ENCODE results near the gene NR1D2.
"Not testable (repeated sequence)": the region's sequence is repeated elsewhere in the genome, so short reads cannot be mapped to it uniquely, and the experiment has no call there.

NR1D2 gene

DNA sequence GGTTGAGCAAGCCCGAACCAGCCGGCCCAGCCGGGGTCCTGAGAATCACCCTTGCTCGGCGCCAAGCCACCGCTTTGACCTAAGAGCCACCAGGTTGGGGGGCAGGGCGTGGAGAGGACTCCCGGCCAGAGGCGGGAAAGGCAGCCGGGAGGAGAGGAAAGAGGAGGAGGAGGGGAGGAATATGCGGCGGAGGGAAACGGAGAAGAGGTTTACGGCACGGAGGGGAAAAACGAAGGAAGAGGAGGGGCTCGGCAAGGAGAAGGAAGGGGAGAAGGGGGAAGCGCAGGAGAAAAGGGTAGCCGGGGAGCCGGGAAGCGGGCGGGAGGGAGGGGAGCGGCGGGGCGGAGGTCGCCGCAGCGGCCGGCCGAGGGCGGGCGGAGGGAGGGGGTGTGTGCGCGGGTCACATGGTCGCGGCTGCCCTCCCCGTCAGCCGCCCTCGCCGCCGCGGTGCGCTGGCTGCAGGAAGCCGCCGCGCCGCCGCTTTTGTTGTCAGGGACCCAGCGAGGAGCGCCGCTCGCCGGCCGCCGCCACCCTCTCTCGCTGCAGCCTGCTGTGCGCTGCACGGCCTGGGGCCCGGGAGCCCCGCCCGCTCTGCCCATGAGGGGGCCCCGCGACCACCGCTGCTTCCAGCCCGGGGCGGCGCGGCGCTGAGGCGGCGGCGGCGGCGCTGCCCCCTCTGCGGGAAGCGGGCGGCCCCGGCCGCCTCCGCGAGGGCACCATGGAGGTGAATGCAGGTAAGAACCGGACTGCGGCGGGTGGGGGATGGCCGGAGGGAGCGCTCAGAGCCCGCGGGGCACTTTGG lies at the start of gene NR1D2:
NR1D2 (plus strand) TSS at position 426 of the 802 bp plus-strand sequence; CDS start at position 719, 293 bp downstream.
- FAIRE-seq (no peak), DNase-seq (ENCODE audit: low spot score) (peak; percentile 66)

GRCh38 chr3:23900744-23901143 lies 44.3 kb upstream of the NR1D2 start:
- FAIRE-seq = no peak
- no peak for DNase-seq (ENCODE audit: low spot score)

GRCh38 chr3:23904545-23904944 lies 40.5 kb upstream of the NR1D2 start:
- no peak for DNase-seq (ENCODE audit: low spot score)
- FAIRE-seq = no peak

- FAIRE-seq (no peak), DNase-seq (ENCODE audit: low spot score) (no peak)
Measured at GRCh38 chr3:23909341-23909740, 35.7 kb upstream of the NR1D2 start.

- FAIRE-seq = no peak
- no peak for DNase-seq (ENCODE audit: low spot score)
Measured at GRCh38 chr3:23911397-23911796, 33.7 kb upstream of the NR1D2 start.

GRCh38 chr3:23912335-23912734 lies 32.8 kb upstream of the NR1D2 start:
- not testable (repeated sequence) for DNase-seq (ENCODE audit: low spot score); FAIRE-seq

- FAIRE-seq = no peak
- DNase-seq (ENCODE audit: low spot score) = no peak
Measured at GRCh38 chr3:23913182-23913581, 31.9 kb upstream of the NR1D2 start.

DNA sequence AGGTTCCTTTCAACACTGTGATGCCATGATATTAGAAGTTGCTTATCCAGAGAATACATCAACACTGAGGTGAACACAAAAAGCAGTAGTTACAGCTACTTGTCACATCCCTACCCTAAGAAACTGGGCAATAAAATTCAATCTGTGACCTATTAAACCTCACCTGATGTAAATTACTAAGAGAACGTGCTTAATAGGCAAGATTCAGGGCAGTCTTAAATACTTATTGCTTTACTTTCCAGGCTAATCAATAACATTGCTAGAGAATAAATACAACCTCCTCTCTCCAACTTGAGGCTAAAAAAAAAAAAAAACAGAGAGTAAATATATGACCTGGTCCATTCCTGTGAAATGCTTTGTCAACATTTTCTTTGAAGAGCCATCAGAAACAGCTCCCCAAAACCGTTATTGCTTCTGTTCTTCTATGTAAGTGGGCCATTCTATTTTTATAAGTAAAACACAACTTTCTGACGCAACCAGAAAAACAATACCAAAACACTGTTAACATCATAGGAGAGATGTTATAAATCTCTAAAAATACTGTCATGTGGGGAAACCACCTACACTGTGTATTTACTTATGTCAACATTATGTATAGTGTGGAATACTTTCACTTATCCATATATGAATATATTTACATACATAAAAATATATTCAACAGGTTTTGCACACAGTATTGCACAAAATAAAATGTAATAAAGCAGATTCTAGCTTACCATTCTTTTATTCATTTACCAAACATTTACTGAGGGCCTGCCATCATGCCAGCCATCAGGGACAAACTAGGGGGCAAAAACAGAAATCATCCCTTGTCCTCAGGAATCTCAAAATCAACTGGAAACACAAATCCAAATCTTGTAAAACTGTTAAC lies 31.0 kb upstream of the NR1D2 start:
- FAIRE-seq = no peak
- DNase-seq (ENCODE audit: low spot score) = no peak

GRCh38 chr3:23915537-23916108 lies 29.5 kb upstream of the NR1D2 start:
- DNase-seq (ENCODE audit: low spot score) = peak; percentile 17
- no peak for FAIRE-seq

DNA sequence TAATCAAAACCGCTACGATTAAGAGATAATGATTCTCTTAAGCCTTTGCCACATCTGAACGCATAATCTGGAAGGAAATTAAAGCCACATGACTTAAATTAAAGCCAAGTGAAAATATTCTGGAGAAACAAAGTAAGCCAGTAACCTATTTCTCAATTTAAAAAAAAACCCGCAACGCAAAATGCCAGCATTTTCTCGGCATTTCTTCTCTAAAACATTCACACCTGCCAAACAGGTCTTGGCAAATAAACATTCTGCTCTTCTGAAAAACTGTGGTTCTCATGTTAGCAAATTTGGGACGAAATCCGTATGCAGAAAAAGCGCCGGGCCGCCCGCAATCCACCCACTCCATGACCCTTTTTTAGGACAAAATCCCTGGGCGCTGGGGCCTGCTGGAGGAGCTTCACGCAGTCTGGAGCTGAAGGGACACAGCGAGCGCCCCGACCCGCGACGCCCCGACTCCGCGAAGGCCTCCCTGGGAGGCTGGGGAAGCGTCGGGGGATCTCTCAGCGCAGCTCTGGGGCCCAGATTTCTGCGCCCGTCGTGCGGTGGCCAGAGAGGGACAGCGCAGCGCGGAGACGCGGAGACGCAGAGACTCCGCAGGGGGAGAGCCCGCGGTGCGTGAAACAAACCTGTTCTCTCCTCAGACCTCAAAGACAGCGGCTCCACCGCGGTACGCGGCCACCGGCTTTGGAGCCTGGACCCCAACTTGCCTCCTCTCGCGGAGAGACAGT lies 28.8 kb upstream of the NR1D2 start:
- FAIRE-seq (no peak), DNase-seq (ENCODE audit: low spot score) (no peak)

- FAIRE-seq (peak; percentile 65), DNase-seq (ENCODE audit: low spot score) (peak; percentile 91)
Measured at GRCh38 chr3:23916886-23917678, 28.0 kb upstream of the NR1D2 start, which contains the start of the genes NKIRAS1 and RPL15. TSS of gene NKIRAS1 (minus strand) at chr3:23916990. CDS start at chr3:23910904, 6,086 bp downstream. TSS of gene RPL15 (plus strand) at chr3:23917132. CDS start at chr3:23917860, 728 bp downstream.

DNA sequence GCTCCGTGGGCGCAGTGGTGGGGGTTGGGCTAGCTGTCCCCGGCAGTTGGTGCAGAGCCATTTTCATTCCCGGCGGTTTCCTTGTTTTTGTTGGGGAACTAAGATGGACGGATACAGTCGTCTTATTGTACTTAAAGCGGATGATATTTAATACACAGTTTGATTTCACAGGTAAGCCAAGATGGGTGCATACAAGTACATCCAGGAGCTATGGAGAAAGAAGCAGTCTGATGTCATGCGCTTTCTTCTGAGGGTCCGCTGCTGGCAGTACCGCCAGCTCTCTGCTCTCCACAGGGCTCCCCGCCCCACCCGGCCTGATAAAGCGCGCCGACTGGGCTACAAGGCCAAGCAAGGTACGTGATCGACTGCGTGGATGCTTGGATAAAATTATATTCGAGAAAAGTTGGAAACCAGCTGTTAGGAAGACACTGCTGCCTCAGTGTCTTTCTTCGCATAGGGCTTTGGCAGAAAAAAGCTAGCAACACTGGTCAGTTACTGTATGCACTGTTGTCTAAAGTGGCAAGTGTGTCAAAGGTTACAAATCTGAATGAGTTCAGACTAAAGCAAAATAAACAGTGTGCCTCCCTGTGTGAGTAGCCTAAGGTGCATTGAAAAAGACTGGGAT lies 27.3 kb upstream of the NR1D2 start:
- DNase-seq (ENCODE audit: low spot score); FAIRE-seq: not testable (repeated sequence)

GRCh38 chr3:23918331-23918730 lies 26.8 kb upstream of the NR1D2 start:
- DNase-seq (ENCODE audit: low spot score); FAIRE-seq: not testable (repeated sequence)

- no peak for FAIRE-seq
- DNase-seq (ENCODE audit: low spot score) = no peak
Measured at GRCh38 chr3:23919628-23920027, 25.5 kb upstream of the NR1D2 start.

GRCh38 chr3:23920151-23920655 lies 24.9 kb upstream of the NR1D2 start:
- DNase-seq (ENCODE audit: low spot score) (no peak), FAIRE-seq (no peak)

DNA sequence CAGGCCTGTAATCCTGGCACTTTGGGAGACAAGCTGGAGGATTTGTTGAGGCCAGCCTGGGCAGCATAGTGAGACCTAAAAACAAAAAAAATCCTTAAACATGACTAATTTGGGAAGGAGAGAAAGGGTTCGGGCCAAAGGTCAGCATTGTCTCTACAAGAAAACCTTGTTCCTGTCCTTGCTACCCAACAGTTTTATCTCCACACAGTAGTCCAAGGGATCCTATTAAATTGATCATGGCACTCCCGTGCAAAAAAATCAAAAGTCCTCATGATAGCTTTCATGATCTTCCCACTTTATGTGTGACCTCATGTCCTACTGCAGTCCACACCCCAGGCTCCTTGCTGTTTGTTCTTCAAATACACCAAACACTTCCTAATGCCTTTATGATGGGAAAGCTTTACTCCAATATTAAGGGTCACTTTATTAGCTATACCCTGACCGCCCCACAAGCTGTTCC lies 24.0 kb upstream of the NR1D2 start:
- FAIRE-seq = no peak
- DNase-seq (ENCODE audit: low spot score) = no peak

DNA sequence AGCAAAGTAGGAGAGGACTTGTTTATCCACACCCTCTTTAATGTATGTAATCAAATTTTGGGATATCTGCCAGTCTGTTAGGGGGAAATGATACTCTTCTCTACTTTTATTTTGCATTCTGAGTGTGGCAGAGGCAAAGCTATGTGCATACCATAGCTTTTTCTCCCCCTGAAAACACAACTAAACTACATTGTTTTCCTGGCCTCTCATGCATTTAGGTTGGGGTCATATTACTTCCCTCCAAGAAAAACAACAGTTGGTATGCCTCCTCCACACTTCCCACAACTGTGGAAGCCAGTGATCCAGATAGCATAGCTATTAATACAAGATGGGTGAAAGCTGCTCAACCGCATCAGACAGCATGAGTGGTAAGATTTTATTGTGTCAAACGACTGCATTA lies 21.3 kb upstream of the NR1D2 start:
- peak; percentile 35 for DNase-seq (ENCODE audit: low spot score)
- peak; percentile 44 for FAIRE-seq

GRCh38 chr3:23926246-23926645 lies 18.8 kb upstream of the NR1D2 start:
- no peak for FAIRE-seq
- DNase-seq (ENCODE audit: low spot score) = no peak

- DNase-seq (ENCODE audit: low spot score) = no peak
- FAIRE-seq = no peak
Measured at GRCh38 chr3:23926736-23927135, 18.4 kb upstream of the NR1D2 start.
